HCT116 (cell line): Measurements from ENCODE around the gene TNFRSF14. TPM values are rescaled to one million over a fixed set of nuclear protein-coding genes. Genes with fewer than 3 reads are reported as not detected.

Experiments
- ATAC-seq: fragments of 200-7000 bp; cut with Tn5 transposase; 2 replicates; pipeline ENCODE4 v1.9.1; 2020; ENCODE audit warnings: mild to moderate bottlenecking, moderate library complexity
- BruUV-seq: library from RNA; stranded (reverse); fragments of 400-500 nt; replicated peaks from 2 replicates; lab custom pipeline; 2021; lab: Mats Ljungman, UMichigan
- CTCF ChIA-PET: fragments of 300-600 bp; sonication (Branson Sonifier 250); formaldehyde crosslinking; loops from one replicate; lab custom pipeline; 2021; ENCODE audit warnings: antibody characterized with exemption; lab: Charles Lee
- POLR2A ChIA-PET: fragments of 300-600, 350-600 bp; sonication (Branson Sonifier 250); formaldehyde crosslinking; loops from one replicate; lab custom pipeline; 2021; ENCODE audit warnings: antibody characterized with exemption; lab: Charles Lee
- RAD21 ChIA-PET, 2 experiments: fragments of 300-600 bp; sonication (Branson Sonifier 250); formaldehyde crosslinking; loops; one replicate each; lab custom pipeline; 2023; ENCODE audit warnings: low total read pairs in 2 of 2; ENCODE audit not compliant: uncharacterized antibody in 2 of 2, unreplicated experiment in 2 of 2, low non-redundant PET in 1 of 2; lab: Charles Lee
- DNase-seq: peaks from one replicate; pipeline ENCODE4 v3.0.0-alpha.2; 2010; ENCODE audit warnings: low read depth, low spot score
- H2AFZ ChIP-seq: fragments of 200-600 bp; shearing (Covaris generic), sonication (generic); 2 replicates; pipeline ENCODE4 v1.6.1; 2017; ENCODE audit warnings: low read depth, mixed run types, mixed read lengths, antibody characterized with exemption, low read length; ENCODE audit not compliant: poor library complexity, severe bottlenecking
- H3K27ac ChIP-seq: 2 replicates; pipeline ENCODE4 v1.5.1; 2012; ENCODE audit warnings: low read depth, low read length
- H3K27me3 ChIP-seq: fragments of 200-600 bp; sonication (generic); 2 replicates; pipeline ENCODE4 v1.6.1; 2016; ENCODE audit warnings: mixed run types, low read length, mixed read lengths; ENCODE audit not compliant: insufficient read depth
- H3K36me3 ChIP-seq, 2 experiments: fragments of 200-500 bp in 1 of 2; fragments of 200-600 bp in 1 of 2; sonication (Bioruptor generic) in 1 of 2; sonication (generic) in 1 of 2; 2 replicates each; pipeline versions ENCODE4 v1.5.1 to v1.6.1; 2014 to 2016; ENCODE audit warnings: low read length in 2 of 2, inconsistent platforms in 1 of 2, mixed read lengths in 1 of 2, mixed run types in 1 of 2; ENCODE audit not compliant: insufficient read depth in 2 of 2, control insufficient read depth in 1 of 2
- H3K4me1 ChIP-seq, 2 experiments: fragments of 200-600 bp in 1 of 2; sonication (generic) in 1 of 2; 2 replicates each; pipeline versions ENCODE4 v1.5.1 to v1.6.1; 2012 to 2017; ENCODE audit warnings: low read length in 2 of 2, inconsistent platforms in 1 of 2, mild to moderate bottlenecking in 1 of 2, mixed read lengths in 1 of 2, mixed run types in 1 of 2, moderate library complexity in 1 of 2; ENCODE audit not compliant: insufficient read depth in 2 of 2, control insufficient read depth in 1 of 2
- H3K4me2 ChIP-seq: fragments of 200-600 bp; sonication (generic); 2 replicates; pipeline ENCODE4 v1.6.1; 2017; ENCODE audit warnings: mixed run types, low read length, mixed read lengths
- H3K4me3 ChIP-seq, 2 experiments: fragments of 200-600 bp in 1 of 2; sonication (generic) in 1 of 2; replicated peaks in 1 of 2; 2 replicates each; pipeline ENCODE4 v1.5.1; 2011 to 2016; ENCODE audit warnings: low read length in 2 of 2, control low read depth in 1 of 2, low read depth in 1 of 2, mild to moderate bottlenecking in 1 of 2, mixed read lengths in 1 of 2, mixed run types in 1 of 2
- H3K79me2 ChIP-seq: fragments of 200-600 bp; sonication (generic); 2 replicates; pipeline ENCODE4 v1.6.1; 2017; ENCODE audit warnings: mild to moderate bottlenecking, mixed run types, low read length, moderate library complexity, mixed read lengths; ENCODE audit not compliant: insufficient read depth
- H3K9ac ChIP-seq: fragments of 200-600 bp; sonication (generic); 2 replicates; pipeline ENCODE4 v1.6.1; 2016; ENCODE audit warnings: low read length, mixed read lengths
- H3K9me2 ChIP-seq: fragments of 200-600 bp; sonication (generic), shearing (Covaris generic); 2 replicates; pipeline ENCODE4 v1.6.1; 2017; ENCODE audit warnings: mixed run types, mild to moderate bottlenecking, moderate library complexity; ENCODE audit not compliant: insufficient read depth
- H3K9me3 ChIP-seq, 2 experiments: fragments of 200-500 bp in 1 of 2; fragments of 200-600 bp in 1 of 2; sonication (Bioruptor generic) in 1 of 2; sonication (generic) in 1 of 2; 2 replicates each; pipeline ENCODE4 v1.6.1; 2014 to 2017; ENCODE audit warnings: low read length in 2 of 2, mixed read lengths in 2 of 2, inconsistent platforms in 1 of 2, low read depth in 1 of 2, mild to moderate bottlenecking in 1 of 2, mixed run types in 1 of 2, moderate library complexity in 1 of 2; ENCODE audit not compliant: control insufficient read depth in 1 of 2, insufficient read depth in 1 of 2
- H4K20me1 ChIP-seq: fragments of 200-600 bp; sonication (generic), shearing (Covaris generic); 2 replicates; pipeline ENCODE4 v1.6.1; 2017; ENCODE audit warnings: mixed run types, mild to moderate bottlenecking, moderate library complexity; ENCODE audit not compliant: insufficient read depth
- ATF3 ChIP-seq: IDR thresholded peaks from 2 replicates; pipeline ENCODE4 v1.6.1; 2012
- CBX3 ChIP-seq: IDR thresholded peaks from 2 replicates; pipeline ENCODE4 v1.6.1; 2012; ENCODE audit warnings: low read depth
- CEBPB ChIP-seq: IDR thresholded peaks from 2 replicates; pipeline ENCODE4 v1.6.1; 2012; ENCODE audit warnings: low read depth
- CTCF ChIP-seq, 3 experiments: fragments of 200-600 bp in 1 of 3; sonication (generic) in 1 of 3; IDR thresholded peaks in 2 of 3; conservative IDR thresholded peaks in 1 of 3; 2 replicates each; pipeline ENCODE4 v1.5.1; 2012 to 2017; ENCODE audit warnings: low read depth in 2 of 3, low read length in 2 of 3, antibody characterized with exemption in 1 of 3, borderline replicate concordance in 1 of 3, control low read depth in 1 of 3, mild to moderate bottlenecking in 1 of 3, mixed read lengths in 1 of 3, mixed run types in 1 of 3, moderate library complexity in 1 of 3; ENCODE audit not compliant: insufficient read depth in 1 of 3
- EGR1 ChIP-seq: IDR thresholded peaks from 2 replicates; pipeline ENCODE4 v1.6.1; 2012; ENCODE audit warnings: low read depth
- ELF1 ChIP-seq: IDR thresholded peaks from 2 replicates; pipeline ENCODE4 v1.6.1; 2012; ENCODE audit warnings: low read depth, borderline replicate concordance
- EZH2 ChIP-seq: fragments of 200-600 bp; sonication (generic); IDR thresholded peaks from 2 replicates; pipeline ENCODE4 v1.6.1; 2017; ENCODE audit warnings: antibody characterized with exemption, mixed run types
- EZH2phosphoT487 ChIP-seq: fragments of 200-600 bp; IDR thresholded peaks from 2 replicates; pipeline ENCODE4 v1.6.1; 2018; ENCODE audit warnings: antibody characterized with exemption, borderline replicate concordance
- JUND ChIP-seq: IDR thresholded peaks from 2 replicates; pipeline ENCODE4 v1.6.1; 2012
- MAX ChIP-seq: IDR thresholded peaks from 2 replicates; pipeline ENCODE4 v1.6.1; 2012
- POLR2A ChIP-seq: IDR thresholded peaks from 2 replicates; pipeline ENCODE4 v1.7.0; 2011; ENCODE audit warnings: borderline replicate concordance; ENCODE audit not compliant: insufficient read depth, insufficient read length; ENCODE audit errors: extremely low read depth
- POLR2AphosphoS5 ChIP-seq: IDR thresholded peaks from 2 replicates; pipeline ENCODE4 v1.6.1; 2011; ENCODE audit warnings: mild to moderate bottlenecking, low read depth, low read length, moderate library complexity
- RAD21 ChIP-seq: IDR thresholded peaks from 2 replicates; pipeline ENCODE4 v1.6.1; 2012; ENCODE audit warnings: low read depth, mild to moderate bottlenecking
- SIN3A ChIP-seq: IDR thresholded peaks from 2 replicates; pipeline ENCODE4 v1.6.1; 2012; ENCODE audit warnings: low read depth
- SP1 ChIP-seq: IDR thresholded peaks from 2 replicates; pipeline ENCODE4 v1.6.1; 2012; ENCODE audit warnings: low read depth
- SRF ChIP-seq: IDR thresholded peaks from 2 replicates; pipeline ENCODE4 v1.6.1; 2012; ENCODE audit warnings: low read depth
- TCF7L2 ChIP-seq: IDR thresholded peaks from 2 replicates; pipeline ENCODE4 v1.7.0; 2011; ENCODE audit warnings: borderline replicate concordance, inconsistent platforms; ENCODE audit not compliant: insufficient read depth, insufficient read length; ENCODE audit errors: extremely low read depth
- YY1 ChIP-seq: IDR thresholded peaks from 2 replicates; pipeline ENCODE4 v1.6.1; 2011; ENCODE audit warnings: low read length, low read depth, moderate library complexity, mild to moderate bottlenecking; ENCODE audit not compliant: insufficient replicate concordance; ENCODE audit errors: extremely low read depth
- ZBTB33 ChIP-seq: IDR thresholded peaks from 2 replicates; pipeline ENCODE4 v1.6.1; 2011; ENCODE audit warnings: mild to moderate bottlenecking, low read length, moderate library complexity; ENCODE audit not compliant: insufficient replicate concordance; ENCODE audit errors: extremely low read depth
- ZNF274 ChIP-seq: fragments of 200-500 bp; sonication (Bioruptor generic); IDR thresholded peaks from 2 replicates; pipeline ENCODE4 v1.6.1; 2014; ENCODE audit warnings: mild to moderate bottlenecking, low read depth, low read length, inconsistent platforms
- intact Hi-C: fragments of 100-400 bp; cut with micrococcal nuclease; formaldehyde crosslinking; loops from 2 replicates; pipeline ENCODE4 v1.10.0; 2022
- total RNA-seq: library from RNA; stranded (reverse); gene quantifications from one replicate; pipeline ENCODE4 v1.2.1, GENCODE V29; 2021; ENCODE audit not compliant: unreplicated experiment

Gene TNFRSF14
- total RNA-seq, 1 experiment from 2014 or later: 0.66 TPM

GRCh38 chr1:2594001-2594640, 38.0 kb downstream of the TNFRSF14 start:
- no peaks in the 10 kb centered on the region for H3K36me3 ChIP-seq
- DNase-seq (no peak), ATAC-seq (no peak)
- intact Hi-C loops: no loop called here
- H2AFZ ChIP-seq: no peak overlapping the region
- CTCF ChIA-PET: no interaction called here
- POLR2A ChIA-PET: no interaction called here
- H3K4me2 ChIP-seq: no peak overlapping the region
- H3K9me3 ChIP-seq: no peaks in the 10 kb centered on the region
- H3K27me3 ChIP-seq: no peaks in the 10 kb centered on the region
- no TSS peak for BruUV-seq
- no peaks in the 10 kb centered on the region for H3K4me1 ChIP-seq
- H3K4me3 ChIP-seq: no peak overlapping the region
- H4K20me1 ChIP-seq: no peaks in the 10 kb centered on the region
- H3K9me2 ChIP-seq: no peaks in the 10 kb centered on the region
- TF ChIP-seq SRF (no peak), ZNF274 (no peak), MAX (no peak), ELF1 (no peak), JUND (no peak), CBX3 (no peak), RAD21 (no peak), SIN3A (no peak), YY1 (no peak), EZH2 (no peak), POLR2A (no peak), TCF7L2 (no peak), CTCF (IDR thresholded peaks at IDR 0.05 in 2 of 3, conservative IDR thresholded peaks at IDR 0.05 in 1 of 3; ENCODE audit: borderline replicate concordance in 1 of 3, insufficient read depth in 1 of 3, low read depth in 2 of 3, low read length in 2 of 3) (no peak), CEBPB (no peak), ZBTB33 (no peak), EGR1 (no peak), SP1 (no peak), POLR2AphosphoS5 (no peak), ATF3 (no peak), EZH2phosphoT487 (no peak)
- RAD21 ChIA-PET: no interaction called here
- no peaks in the 10 kb centered on the region for H3K79me2 ChIP-seq
- no peak overlapping the region for H3K27ac ChIP-seq
- no peak overlapping the region for H3K9ac ChIP-seq
